Hepatocyte (in vitro differentiated cells): ENCODE results near the gene EIF4B.

Experiments
- EZH2 ChIP-seq: fragments of 200-600 bp; sonication (generic); IDR thresholded peaks from 2 replicates; pipeline ENCODE4 v1.6.1; 2016; ENCODE audit warnings: antibody characterized with exemption, mild to moderate bottlenecking, borderline replicate concordance
- EZH2phosphoT487 ChIP-seq: fragments of 200-600 bp; sonication (generic); IDR thresholded peaks from one replicate; pipeline ENCODE4 v1.6.1; 2018; ENCODE audit warnings: antibody characterized with exemption, mild to moderate bottlenecking, low read depth, moderate library complexity; ENCODE audit not compliant: unreplicated experiment, severe bottlenecking
- TF ChIP-seq, protein P1 (sequence below): fragments of 200-600 bp; sonication (generic); IDR thresholded peaks from 2 replicates; pipeline ENCODE4 v1.5.1; 2016; ENCODE audit warnings: antibody characterized with exemption, mild to moderate bottlenecking; ENCODE audit not compliant: poor library complexity

DNA sequence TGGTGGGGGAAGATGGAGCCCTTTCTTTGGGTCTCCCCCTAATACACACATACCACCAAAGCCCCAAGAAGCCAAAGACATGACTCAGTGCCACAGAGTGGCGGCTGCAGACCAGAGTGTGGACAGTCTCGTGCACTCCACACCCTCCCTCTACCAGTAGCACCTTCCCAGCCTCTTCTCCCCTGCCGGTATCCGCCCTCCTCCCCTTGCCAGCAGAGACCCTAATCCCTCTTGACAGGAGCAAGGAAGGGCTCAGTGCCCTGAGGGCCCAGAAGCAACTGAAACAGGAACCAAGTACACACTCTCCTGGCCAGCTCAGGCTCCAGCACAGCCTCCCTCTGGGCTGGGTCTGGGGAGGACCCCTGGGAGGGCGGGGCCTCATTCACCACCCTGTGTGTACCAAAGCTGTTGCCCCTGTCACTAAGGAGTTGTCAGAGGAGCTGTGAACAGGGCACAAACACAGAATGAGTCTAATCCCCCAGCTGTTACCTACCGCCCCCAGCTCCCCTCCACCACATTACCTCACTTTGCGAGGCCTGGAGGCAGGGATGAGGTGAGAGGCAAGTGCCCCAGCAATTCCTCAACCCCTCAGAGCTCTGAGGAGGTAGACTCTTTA lies 64.7 kb downstream of the EIF4B start:
- TF ChIP-seq, protein P1, sequence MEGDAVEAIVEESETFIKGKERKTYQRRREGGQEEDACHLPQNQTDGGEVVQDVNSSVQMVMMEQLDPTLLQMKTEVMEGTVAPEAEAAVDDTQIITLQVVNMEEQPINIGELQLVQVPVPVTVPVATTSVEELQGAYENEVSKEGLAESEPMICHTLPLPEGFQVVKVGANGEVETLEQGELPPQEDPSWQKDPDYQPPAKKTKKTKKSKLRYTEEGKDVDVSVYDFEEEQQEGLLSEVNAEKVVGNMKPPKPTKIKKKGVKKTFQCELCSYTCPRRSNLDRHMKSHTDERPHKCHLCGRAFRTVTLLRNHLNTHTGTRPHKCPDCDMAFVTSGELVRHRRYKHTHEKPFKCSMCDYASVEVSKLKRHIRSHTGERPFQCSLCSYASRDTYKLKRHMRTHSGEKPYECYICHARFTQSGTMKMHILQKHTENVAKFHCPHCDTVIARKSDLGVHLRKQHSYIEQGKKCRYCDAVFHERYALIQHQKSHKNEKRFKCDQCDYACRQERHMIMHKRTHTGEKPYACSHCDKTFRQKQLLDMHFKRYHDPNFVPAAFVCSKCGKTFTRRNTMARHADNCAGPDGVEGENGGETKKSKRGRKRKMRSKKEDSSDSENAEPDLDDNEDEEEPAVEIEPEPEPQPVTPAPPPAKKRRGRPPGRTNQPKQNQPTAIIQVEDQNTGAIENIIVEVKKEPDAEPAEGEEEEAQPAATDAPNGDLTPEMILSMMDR, result no peak
- TF ChIP-seq EZH2 (no peak), EZH2phosphoT487 (no peak)
